NAMALWA (cell line): ENCODE results near the gene C1QTNF4.
"Not testable (repeated sequence)": the region's sequence is repeated elsewhere in the genome, so short reads cannot be mapped to it uniquely, and the experiment has no call there.

Experiments
- DNase-seq: peaks from one replicate; pipeline ENCODE4 v3.0.0-alpha.2; 2015; ENCODE audit warnings: low spot score

Gene C1QTNF4

DNA sequence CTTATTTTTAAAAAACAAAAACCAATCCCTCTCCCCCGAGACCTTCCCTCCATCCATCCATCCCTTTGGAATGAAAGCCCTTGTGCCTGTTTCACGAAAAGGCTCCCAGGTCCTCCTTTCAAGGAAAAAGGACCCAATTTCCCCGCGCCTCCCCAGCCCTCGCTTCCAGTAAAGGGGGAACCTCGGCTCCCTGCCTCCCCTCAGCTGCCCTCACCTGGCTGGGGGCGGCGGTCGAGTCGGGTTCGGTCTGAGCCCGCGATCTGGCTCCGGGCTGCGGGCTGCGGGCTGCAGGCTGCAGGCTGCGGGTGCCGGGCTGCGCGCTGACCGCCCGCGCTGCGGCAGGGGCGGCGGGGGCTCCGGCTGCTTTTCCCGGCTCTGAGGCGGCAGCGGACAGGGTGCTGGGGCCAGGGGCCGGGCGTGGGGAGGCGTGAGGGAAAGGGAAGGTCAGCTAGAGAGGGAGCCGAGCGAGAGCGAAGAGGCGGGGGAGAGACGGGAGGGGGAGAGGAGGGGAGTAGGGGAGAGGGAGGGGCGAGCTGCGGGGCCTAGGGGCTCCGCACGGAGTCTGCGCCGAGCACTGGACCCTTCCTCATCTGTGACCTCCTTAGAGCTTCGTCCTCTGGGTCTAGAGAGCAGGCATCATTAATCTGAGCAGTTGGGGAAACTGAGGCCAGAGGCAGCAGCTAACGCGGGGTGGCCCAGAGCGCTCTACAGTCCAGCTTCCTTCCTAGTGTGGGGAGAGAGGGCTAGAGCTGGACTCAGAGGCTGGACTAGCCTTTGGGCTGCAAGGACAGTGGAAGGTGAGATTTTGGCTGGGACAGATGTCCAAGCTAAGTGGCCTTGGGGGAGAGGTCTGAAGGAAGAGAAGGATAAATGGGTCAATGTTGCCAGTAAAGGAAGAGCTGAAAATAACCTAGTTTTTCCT is at the start of gene C1QTNF4:
Gene C1QTNF4, minus strand, starts transcription at position 478 of the 922 bp plus-strand sequence. CDS start 3,601 bp downstream, outside the sequence.
- DNase-seq = no peak

DNA sequence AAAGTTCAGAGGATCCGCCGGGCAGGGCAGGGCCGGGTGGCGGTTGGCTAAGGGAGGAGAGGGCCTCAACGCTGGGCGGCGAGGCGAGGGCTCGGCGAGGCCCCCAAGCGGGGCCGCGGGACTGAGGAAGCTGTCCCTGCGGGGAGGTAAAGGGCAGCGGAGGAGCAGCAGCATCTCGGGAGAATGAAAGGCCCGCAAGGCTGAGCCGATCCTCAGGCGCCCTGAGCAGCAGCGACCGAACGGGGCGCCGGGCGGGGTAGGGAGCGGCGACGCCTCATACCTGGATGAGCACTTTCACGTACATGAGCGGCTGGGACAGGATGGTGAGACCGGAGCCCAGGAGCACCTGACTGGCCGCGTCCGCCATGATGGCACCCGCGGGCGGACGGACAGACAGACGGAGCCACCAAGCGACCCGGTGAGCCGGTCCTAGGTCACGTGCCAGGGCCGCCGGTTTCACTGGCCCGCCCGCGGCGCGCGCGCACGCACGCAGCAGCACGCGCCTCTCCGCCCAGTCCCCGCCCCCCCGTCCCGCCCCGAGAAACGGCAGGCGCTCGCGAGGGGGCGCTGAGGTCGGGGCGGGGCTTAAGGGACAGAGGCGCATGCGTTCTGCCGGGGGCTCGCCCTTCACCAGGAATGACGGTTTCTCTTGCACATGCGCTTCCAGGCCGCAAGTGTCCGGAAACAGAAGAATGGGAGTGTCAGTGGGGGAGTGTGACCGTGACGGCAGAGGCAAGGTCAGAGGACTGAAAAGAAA is 48.1 kb upstream of the C1QTNF4 start, which contains the start of gene MTCH2:
Gene MTCH2, minus strand, starts transcription at position 461 of the 757 bp plus-strand sequence. Its CDS starts 94 bp downstream, at position 367.
- DNase-seq = peak; percentile 98

DNA sequence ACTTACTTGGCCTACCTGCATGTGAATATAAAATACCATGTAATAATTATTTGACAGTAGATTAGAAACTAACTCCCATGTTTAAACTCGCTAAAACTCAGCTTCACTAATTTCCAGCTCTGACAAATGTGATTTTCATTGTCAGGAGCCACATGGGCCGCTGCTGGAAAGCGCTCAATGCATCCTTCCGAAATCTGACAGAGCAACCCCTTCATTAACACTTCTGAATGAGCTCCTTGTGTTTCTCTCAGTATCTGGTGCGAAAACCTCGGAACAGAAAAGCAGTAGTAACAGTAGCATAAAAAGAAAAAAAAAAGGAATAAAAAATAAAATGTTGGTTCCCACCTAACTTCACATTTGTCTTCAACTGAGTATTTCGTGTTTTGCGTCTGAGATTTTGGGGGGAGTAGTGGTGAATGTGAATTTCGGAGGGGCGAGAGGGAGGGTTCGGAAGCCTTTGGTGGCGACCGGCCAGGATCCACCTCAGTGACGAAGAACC is 47.4 kb upstream of the C1QTNF4 start:
- DNase-seq = peak; percentile 42

DNA sequence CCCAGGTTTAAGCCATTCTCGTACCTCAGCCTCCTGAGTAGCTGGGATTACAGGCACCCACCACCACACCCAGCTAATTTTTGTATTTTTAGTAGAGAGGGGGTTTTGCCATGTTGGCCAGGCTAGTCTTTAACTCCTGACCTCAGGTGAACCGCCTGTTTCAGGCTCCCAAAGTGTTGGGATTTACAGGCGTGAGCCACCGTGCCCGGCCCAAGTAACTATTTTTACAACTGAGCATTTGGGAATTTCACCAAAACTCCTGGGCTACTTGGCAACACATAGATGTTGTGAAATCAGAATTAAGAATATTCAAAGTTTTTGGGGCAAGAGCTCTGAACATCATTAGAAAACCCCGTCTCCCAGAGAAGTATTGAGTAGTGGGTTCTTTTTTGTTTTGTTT is 46.3 kb upstream of the C1QTNF4 start:
- DNase-seq = not testable (repeated sequence)

DNA sequence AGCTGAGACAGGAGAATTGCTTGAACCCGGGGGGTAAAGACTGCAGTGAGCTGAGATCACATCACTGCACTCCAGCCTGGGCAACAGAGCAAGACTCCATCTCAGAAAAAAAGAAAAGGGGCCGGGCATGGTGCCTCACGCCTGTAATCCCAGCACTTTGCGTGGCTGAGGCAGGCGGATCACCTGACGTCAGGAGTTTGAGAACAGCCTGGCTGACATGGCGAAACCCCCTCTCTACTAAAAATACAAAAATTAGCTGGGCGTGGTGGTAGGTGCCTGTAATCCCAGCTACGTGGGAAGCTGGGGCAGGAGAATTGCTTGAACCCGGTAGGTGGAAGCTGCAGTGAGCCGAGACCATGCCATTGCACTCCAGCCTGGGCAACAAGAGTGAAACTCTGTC is 42.1 kb upstream of the C1QTNF4 start:
- not testable (repeated sequence) for DNase-seq

DNA sequence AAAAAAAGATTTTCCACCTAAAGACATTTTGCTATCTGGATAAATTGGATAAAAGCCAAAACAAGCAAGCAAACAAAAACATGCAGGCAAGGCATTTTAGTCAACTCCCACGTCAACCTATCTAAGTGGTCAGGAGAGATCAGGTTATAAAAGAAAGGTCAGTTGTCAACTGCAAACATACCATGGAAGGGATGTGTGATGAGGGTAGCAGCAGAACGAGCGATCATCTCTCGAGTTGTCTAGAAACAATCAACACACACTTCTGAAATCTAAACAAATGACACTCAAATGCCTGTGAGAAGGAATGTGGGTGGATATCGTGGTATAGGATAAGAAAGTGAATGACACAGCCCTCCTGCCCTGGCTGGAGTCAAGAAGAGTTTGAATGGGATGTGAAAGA is 37.3 kb upstream of the C1QTNF4 start:
- DNase-seq = no peak

DNA sequence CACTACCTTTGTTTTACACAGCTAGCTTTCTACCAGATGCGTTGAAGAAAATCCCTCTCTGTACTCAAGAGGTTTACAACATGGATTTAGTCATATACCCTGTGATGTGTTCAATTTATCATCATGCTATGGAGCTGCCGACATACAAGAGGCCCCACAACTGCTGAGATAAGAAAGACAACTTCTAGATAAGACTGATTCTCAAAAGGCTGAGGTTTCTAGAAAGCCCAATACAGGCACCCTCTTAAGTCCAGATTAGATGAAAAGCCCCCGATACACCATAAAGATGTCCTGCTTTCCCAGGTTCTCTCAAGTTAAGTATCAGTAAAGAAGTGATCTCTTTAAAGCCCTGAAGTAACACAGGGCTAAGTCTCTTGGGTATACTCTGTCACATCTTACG is 33.8 kb upstream of the C1QTNF4 start:
- DNase-seq = no peak

DNA sequence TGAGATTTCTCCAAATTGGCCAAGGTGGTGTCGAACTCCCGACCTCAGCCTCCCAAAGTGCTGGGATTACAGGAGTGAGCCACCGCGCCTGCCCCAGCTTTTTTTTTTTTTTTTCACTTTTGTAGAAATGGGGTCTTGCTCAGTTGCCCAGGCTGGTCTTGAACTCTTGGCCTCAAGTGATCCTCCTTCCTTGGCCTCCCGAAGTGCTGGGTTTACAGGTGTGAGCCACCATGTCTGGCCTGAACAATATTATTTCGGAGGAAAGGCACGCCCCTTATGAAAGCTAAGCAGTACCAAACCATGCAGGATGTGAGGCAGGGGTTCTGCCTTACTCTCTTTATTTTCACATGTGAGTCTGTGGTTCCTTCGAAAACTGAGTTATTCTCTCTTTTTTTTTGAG is 32.0 kb upstream of the C1QTNF4 start:
- no peak for DNase-seq

DNA sequence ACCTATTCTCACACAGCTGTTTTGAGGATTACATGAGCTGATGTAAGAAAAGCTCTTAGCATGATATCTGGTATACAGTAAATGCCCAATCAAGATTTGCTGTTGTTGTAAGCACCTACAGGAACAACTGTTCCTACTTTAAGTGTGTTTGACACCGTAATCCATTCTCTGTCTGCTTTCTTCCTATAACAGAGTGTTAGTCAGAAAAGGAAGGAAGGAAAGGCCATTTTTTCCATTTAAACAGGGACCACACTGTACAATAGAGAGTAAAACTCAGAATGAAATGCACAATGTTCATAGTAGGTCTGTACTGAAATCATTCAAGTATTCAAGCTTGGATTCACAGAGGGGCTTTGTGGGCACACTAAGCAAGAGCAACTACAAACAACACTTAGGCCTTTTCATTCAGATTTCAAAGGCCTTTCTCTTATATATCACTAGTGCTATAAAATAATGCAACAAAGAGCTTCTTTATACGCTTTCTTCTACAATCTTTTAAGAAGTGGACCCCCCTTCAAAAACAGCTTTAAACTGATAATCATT is 26.7 kb upstream of the C1QTNF4 start:
- DNase-seq = no peak

DNA sequence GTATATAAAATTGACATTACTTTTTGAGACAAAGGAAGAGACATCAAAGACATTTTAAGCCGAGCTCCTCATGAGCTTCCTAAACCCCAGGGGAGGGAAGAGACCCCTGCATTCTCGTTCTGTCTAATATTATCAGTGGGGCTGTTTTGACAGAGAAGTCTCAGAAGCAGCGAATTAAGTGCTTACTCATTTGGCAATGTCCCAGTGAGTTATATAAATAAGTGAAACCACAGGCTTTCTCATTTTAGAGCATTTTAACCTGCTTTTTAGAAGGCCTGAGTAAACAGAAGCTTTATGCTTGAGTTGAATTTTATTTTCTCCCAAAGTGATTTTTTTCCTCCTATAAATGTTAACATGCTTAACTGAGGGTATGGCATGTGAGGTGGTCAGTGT is 23.2 kb upstream of the C1QTNF4 start:
- DNase-seq = no peak

DNA sequence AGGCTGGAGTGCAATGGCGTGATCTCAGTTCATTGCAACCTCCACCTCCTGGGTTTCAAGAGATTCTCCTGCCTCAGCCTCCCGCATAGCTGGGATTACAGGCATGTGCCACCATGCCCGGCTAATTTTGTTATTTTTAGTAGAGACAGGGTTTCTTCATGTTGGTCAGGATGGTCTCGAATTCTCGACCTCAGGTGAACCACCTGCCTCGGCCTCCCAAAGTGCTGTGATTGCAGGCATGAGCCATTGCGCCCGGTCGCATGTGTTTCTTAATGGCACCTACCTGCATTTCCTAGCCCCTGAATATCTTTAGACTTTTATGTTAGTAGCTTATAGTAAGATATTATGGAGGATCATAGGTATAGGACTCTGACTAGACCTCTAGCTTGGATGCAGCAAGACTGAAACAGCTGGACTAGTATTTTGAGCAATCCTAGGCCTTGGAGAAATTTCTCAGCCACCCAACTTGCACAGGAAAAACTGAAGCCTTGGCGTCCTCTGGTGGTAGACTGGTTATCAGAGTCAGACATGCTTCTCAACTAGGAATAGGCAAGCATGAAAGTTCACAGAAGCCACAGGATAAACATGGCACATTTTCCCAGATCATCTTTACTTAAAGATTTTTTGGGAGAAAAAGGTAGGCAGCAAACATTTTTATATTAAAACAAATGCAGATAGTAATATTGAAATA is 22.7 kb upstream of the C1QTNF4 start:
- peak; percentile 51 for DNase-seq

DNA sequence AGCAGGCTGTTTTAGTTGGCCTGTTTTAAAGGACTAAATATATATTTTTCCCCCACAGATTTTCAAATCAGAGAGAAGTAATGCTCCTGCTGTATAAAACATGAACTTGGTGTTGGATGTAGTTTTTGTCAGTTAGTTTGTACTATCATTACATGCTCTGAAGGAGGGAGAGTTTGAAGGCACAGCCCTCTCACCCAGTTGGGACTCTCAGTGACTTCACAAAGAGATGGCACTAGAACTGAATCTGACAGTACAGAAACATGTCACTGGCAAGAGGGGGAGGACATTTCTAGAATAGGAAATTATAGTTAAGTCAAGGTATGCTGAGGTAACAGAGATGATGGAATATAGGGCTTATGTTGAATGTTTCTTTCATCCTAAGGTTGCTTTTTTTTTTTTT is 21.0 kb upstream of the C1QTNF4 start:
- DNase-seq = no peak

DNA sequence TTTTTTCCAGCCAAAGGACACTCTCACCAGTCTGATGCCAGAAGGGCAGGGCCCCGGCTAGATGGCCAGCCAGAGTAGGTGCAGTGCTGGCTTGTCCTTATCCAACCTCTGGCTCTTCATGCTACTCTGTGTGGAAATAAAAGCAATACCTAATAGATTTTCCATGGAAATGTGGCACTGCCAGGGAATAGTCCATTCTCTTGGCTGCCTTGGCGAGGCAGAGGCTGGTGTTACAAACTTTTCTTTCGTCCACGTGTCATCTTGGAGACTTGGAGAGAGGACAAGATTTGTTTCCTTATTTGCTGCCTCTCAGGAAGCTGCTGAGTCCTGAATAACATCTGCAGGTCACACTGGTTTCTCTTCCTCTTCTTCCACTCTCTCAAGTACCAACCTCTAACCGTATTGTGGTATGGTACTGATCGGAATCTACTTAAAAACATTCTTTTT is 17.2 kb upstream of the C1QTNF4 start:
- peak; percentile 75 for DNase-seq

DNA sequence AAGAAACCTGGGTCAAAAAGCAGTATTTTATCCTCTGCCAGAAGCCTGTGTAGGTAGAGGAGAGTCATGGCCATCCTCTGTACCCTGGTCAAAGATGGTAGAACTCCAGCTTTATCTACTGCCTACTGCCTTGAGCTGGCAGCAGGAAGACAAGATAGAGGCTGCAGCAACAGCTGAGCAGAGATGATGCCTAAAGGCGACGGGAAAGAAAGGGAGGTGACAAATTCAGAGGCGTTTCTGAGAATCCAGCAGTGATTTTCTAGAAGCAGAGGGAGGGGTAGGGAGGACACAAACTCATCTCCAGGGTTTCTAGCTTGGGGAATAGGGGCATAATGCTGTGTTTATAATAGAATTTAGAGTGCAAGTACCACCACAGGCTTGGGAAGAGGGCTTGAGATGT is 15.5 kb upstream of the C1QTNF4 start:
- DNase-seq = no peak

DNA sequence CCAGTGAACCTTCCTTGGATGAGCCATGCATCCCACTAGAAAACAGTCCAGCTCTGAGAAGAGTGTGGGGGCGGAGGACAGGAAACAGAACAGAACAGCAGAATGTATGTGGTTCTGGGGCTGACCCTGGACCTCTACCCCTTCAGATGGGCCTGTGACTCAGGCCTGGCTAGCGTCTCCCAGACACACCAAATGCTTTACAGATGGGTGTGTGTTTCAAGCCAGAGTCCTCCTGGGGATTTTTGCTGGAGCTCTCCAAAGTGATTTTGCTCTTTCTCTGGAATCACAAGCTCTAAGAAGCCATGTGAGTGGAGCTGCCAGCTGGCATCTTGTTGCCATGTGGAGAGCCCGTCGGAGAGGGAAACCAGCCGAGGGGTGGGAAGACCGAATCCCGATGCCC is 13.2 kb upstream of the C1QTNF4 start:
- DNase-seq = no peak

DNA sequence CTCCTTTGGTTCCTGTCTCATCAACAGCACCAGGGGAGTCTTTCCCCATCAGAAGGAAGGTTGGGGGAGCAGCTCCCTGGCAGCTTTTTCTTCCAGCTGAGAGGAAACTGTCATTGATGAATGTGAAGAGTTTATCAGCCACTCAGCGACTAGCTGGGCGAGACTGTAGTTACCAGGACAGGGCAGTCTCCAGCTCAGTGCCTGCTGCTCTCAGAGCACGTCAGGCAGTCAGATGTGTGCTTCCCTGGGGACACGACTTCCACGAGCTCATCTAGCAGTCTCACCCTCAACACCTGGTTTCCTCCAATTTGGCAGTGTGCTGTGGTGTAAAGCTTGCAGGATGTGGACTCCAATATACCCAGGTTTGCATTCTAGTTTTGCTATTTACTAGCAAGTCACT is 12.5 kb upstream of the C1QTNF4 start:
- peak; percentile 37 for DNase-seq

DNA sequence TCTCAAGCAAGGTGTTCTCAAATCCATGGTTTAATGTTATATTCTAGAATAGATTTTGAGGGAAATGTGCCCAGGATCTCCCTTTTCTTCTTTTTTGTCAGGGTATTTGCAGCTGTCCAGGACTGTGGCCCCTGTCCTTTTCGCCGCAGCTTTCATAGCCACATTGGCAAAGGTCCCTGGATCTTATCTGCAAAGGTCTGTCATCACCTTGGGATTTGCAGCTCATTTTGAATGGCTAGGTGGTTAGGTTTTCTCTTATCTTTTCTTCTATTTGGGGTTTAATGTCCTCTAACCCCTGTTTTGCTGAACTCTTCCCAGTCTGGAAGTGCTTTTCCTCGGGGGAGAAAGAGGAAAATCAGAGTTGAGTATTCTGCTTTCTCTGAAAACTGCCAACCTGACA is 11.7 kb upstream of the C1QTNF4 start:
- DNase-seq = no peak

DNA sequence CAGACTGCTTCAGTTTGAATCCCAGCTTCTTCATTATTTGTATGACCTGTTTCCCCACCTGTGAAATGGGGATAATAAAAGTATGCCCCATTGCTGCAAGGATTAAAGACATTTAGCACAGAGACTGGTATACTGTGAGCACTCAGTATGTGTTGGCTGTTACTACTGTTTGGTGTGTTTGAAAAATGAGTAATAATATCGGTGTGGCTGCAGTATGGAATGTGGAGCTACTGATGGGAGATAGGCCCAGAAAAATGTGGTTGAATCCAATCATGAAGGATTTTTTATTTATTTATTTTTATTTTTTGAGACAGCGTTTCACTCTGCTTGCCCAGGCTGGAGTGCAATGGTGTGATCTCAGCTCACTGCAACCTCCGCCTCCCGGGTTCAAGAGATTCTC is 9.1 kb upstream of the C1QTNF4 start:
- DNase-seq = no peak

DNA sequence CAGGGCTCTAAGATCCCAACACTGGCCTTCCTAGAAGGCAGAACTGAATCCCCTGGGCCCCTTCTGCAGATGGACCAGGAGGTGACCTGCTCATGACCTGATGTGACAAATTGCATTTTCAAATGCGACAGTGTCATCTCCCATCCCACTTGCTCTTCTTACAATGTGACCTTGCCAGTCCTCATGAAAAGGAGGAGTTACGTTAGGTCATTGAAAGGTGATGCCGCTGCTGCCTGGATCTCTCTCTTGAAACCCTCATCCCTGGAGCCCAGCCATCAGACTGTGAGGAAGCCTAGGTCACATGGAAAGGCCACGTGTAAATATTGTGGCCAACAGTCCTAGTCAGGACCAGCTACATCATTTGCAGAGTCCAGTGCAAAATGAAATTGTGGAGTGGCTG is 5.7 kb upstream of the C1QTNF4 start:
- no peak for DNase-seq

DNA sequence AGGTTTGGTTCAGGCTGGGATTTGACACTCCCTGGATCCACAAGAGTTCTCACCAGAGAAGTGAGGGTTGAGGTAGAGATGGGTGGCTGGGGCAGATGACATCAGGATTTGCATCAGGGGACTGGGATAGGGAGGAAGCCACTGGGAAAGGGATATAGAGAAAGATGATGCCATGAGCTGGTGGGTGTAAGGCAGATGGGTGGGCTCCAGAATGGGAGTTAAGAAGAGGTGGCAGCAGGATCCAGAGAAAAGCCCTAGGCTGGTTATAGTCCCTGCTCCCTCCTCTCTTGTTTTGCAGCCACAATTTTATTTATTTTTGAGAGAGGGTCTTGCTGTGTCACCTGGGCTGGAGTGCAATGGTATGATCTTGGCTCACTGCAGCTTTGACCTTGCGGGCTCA is 1.8 kb upstream of the C1QTNF4 start:
- no peak for DNase-seq

DNA sequence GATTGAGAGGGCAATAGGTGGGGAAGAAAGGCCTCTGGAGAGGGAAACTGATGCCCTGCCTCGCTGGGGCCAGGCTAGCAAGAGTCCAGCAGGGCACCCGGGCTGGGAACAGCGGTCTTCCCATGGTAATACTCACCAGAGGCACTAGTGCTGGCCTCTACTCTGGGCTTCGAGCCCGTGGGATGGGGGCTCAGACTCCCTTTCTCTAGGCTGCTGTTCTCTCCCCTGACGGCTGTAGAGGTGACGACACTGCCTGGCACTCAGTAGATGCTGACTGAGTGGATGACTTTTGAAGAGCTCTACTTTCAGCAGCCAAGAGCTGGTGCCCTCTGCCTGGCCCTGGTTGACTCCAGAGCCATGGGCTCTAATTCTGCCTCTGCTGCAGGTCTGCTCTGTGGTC is 818 bp upstream of the C1QTNF4 start:
- peak; percentile 26 for DNase-seq

DNA sequence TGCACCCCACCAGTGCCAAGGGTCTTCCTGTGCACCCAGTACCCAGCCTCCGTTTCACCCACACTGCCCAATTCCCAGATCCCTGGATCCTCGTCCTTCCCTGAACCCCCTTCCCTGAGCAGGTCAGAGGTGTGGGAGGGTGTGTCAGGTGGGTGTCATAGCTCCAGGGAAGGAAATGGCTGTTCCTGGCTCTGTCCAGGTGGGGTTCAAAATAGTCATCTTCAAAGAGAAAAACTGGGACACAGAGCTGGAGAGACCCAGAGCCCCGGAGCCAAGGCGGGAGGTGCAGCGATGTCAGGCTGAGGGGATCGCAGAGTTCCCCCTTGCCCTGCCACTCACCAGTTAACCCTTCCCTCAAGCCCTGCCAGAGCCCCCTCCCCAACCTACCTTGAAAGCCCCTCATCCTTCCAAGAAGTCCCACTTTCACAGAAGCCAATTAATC is 698 bp downstream of the C1QTNF4 start:
- no peak for DNase-seq
